Type B pancreatic cell (in vitro differentiated cells): ENCODE data around the gene NEK8. TPM values are rescaled to one million over a fixed set of nuclear protein-coding genes. Genes with fewer than 3 reads are reported as not detected.
A peak's percentile ranks its signal among the peaks of the same experiment; 100 is the strongest.
"Not testable (repeated sequence)": the region's sequence is repeated elsewhere in the genome, so short reads cannot be mapped to it uniquely, and the experiment has no call there.

Experiments
- DNase-seq: peaks from one replicate; pipeline ENCODE4 v3.0.0; 2021; ENCODE audit warnings: mixed read lengths; ENCODE audit not compliant: unreplicated experiment; ENCODE audit errors: extremely low spot score
- H3K27ac Mint-ChIP-seq: 2 replicates; pipeline ENCODE4 v1.8.0; 2021; ENCODE audit warnings: mild to moderate bottlenecking, mixed read lengths
- H3K27me3 Mint-ChIP-seq: 2 replicates; pipeline ENCODE4 v1.8.0; 2021; ENCODE audit warnings: mixed read lengths
- H3K36me3 Mint-ChIP-seq: 2 replicates; pipeline ENCODE4 v1.8.0; 2021; ENCODE audit warnings: mixed read lengths
- H3K4me1 Mint-ChIP-seq: one replicate; pipeline ENCODE4 v1.8.0; 2021; ENCODE audit warnings: mixed read lengths; ENCODE audit not compliant: unreplicated experiment
- H3K4me3 Mint-ChIP-seq: 2 replicates; pipeline ENCODE4 v1.8.0; 2021; ENCODE audit warnings: mild to moderate bottlenecking, mixed read lengths
- H3K9me3 Mint-ChIP-seq: 2 replicates; pipeline ENCODE4 v1.8.0; 2021; ENCODE audit warnings: mixed read lengths
- CTCF ChIP-seq: fragments of 200-600 bp; sonication (generic); conservative IDR thresholded peaks from 2 replicates; pipeline ENCODE4 v1.5.0; 2021; ENCODE audit warnings: antibody characterized with exemption, mild to moderate bottlenecking
- total RNA-seq: library from RNA; stranded (reverse); gene quantifications from 2 replicates; pipeline ENCODE4 v1.2.1, GENCODE V29; 2021; ENCODE audit warnings: low replicate concordance

The NEK8 gene
- total RNA-seq, 1 donor from 2014 or later: 8.7 TPM

GRCh38 chr17:28774206-28774605 lies 45.6 kb downstream of the NEK8 start:
- peak overlapping the region; percentile 22 for H3K27ac Mint-ChIP-seq

GRCh38 chr17:28777178-28777577 lies 48.6 kb downstream of the NEK8 start:
- H3K4me3 Mint-ChIP-seq: no peak overlapping the region
- no peak for TF ChIP-seq CTCF
- peak overlapping the region; percentile 4 for H3K27ac Mint-ChIP-seq
- no peaks in the 10 kb centered on the region for H3K9me3 Mint-ChIP-seq
- no peak for DNase-seq
- H3K4me1 Mint-ChIP-seq: peaks cover 20% of the 10 kb centered on the region
- H3K27me3 Mint-ChIP-seq: no peaks in the 10 kb centered on the region
- H3K36me3 Mint-ChIP-seq: peaks cover 18% of the 10 kb centered on the region

More at GRCh38 chr17:28774206-28774605, 45.6 kb downstream of the NEK8 start:
- Mint-ChIP-seq H3K36me3 (peaks cover 15% of the 10 kb centered on the region), H3K4me1 (peaks cover 27% of the 10 kb centered on the region), H3K9me3 (no peaks in the 10 kb centered on the region), H3K4me3 (no peak overlapping the region), H3K27me3 (no peaks in the 10 kb centered on the region)
- DNase-seq: no peak
- no peak for TF ChIP-seq CTCF

GRCh38 chr17:28779601-28780000 lies 51.0 kb downstream of the NEK8 start:
- H3K27ac Mint-ChIP-seq, DNase-seq, H3K27me3 Mint-ChIP-seq, H3K9me3 Mint-ChIP-seq, H3K4me3 Mint-ChIP-seq: not testable (repeated sequence)
- Mint-ChIP-seq H3K36me3 (peaks cover 18% of the 10 kb centered on the region), H3K4me1 (peaks cover 13% of the 10 kb centered on the region)

- Mint-ChIP-seq H3K9me3 (no peaks in the 10 kb centered on the region), H3K27me3 (no peaks in the 10 kb centered on the region), H3K36me3 (peaks cover 17% of the 10 kb centered on the region), H3K4me3 (no peak overlapping the region), H3K4me1 (peaks cover 2% of the 10 kb centered on the region), H3K27ac (no peak overlapping the region)
- no peak for DNase-seq
- TF ChIP-seq CTCF: no peak
These were observed 54.6 kb downstream of the NEK8 start for GRCh38 chr17:28783161-28783560.

- TF ChIP-seq CTCF: no peak
- no peaks in the 10 kb centered on the region for H3K9me3 Mint-ChIP-seq
- DNase-seq: no peak
- H3K27ac Mint-ChIP-seq: no peak overlapping the region
- H3K4me3 Mint-ChIP-seq: no peak overlapping the region
- no peaks in the 10 kb centered on the region for H3K27me3 Mint-ChIP-seq
- H3K4me1 Mint-ChIP-seq: peaks cover 2% of the 10 kb centered on the region
- H3K36me3 Mint-ChIP-seq: peaks cover 1% of the 10 kb centered on the region
These were observed 59.5 kb downstream of the NEK8 start for GRCh38 chr17:28788100-28788499.

Other genes starting within 250 kb of the NEK8 start
- gene FOXN1, start 222.4 kb upstream of the NEK8 start, total RNA-seq: 1.0 and 1.2 TPM in 2 replicates
- gene UNC119, start 176.2 kb upstream of the NEK8 start, total RNA-seq: 40.2 and 52.2 TPM in 2 replicates
- gene PIGS, start 157.3 kb upstream of the NEK8 start, total RNA-seq: 66.1 and 75.0 TPM in 2 replicates
- gene ALDOC, start 151.9 kb upstream of the NEK8 start, total RNA-seq: 7.1 and 12.6 TPM in 2 replicates
- 30.9 and 88.3 TPM in 2 replicates for gene SPAG5, start 129.8 kb upstream of the NEK8 start, total RNA-seq
- 17.5 and 27.7 TPM in 2 replicates for gene RSKR, start 114.6 kb upstream of the NEK8 start, total RNA-seq
- 144 and 151 TPM in 2 replicates for gene BLTP2, start 83.6 kb upstream of the NEK8 start, total RNA-seq
- gene SDF2, start 66.9 kb upstream of the NEK8 start, total RNA-seq: 59.2 and 63.9 TPM in 2 replicates
- 61.3 and 69.2 TPM in 2 replicates for gene SUPT6H, start 66.6 kb upstream of the NEK8 start, total RNA-seq
- gene PROCA1, start 16.9 kb upstream of the NEK8 start, total RNA-seq: 3.0 and 9.2 TPM in 2 replicates
- gene RAB34, start 10.9 kb upstream of the NEK8 start, total RNA-seq: 54.2 and 133 TPM in 2 replicates
- 1,717 and 1,950 TPM in 2 replicates for gene RPL23A, start 8.8 kb upstream of the NEK8 start, total RNA-seq
- 18.6 and 40.2 TPM in 2 replicates for gene TLCD1, start 2.6 kb upstream of the NEK8 start, total RNA-seq
- gene TRAF4, start 15.2 kb downstream of the NEK8 start, total RNA-seq: 219 and 327 TPM in 2 replicates
- 28.7 and 38.8 TPM in 2 replicates for gene FAM222B, start 114.0 kb downstream of the NEK8 start, total RNA-seq
- gene ERAL1, start 126.2 kb downstream of the NEK8 start, total RNA-seq: 42.8 and 51.1 TPM in 2 replicates
- gene FLOT2, start 168.9 kb downstream of the NEK8 start, total RNA-seq: 73.1 and 90.6 TPM in 2 replicates
- 19.3 and 20.4 TPM in 2 replicates for gene DHRS13, start 174.3 kb downstream of the NEK8 start, total RNA-seq
- gene PHF12, start 222.7 kb downstream of the NEK8 start, total RNA-seq: 47.8 and 58.0 TPM in 2 replicates